Brain microvascular endothelial cell (primary cell): ENCODE measurements around the gene ANKHD1.

Experiments
- DNase-seq: peaks from one replicate; pipeline ENCODE4 v3.0.0-alpha.2; 2020
- H3K27ac ChIP-seq: fragments of 250-450 bp; sonication (Bioruptor Pico); 2 replicates; pipeline ENCODE4 v1.5.1; 2020; ENCODE audit warnings: mild to moderate bottlenecking, moderate library complexity
- H3K27me3 ChIP-seq: fragments of 250-450 bp; sonication (Bioruptor Pico); replicated peaks from 2 replicates; pipeline ENCODE4 v1.5.1; 2020; ENCODE audit warnings: mild to moderate bottlenecking
- H3K36me3 ChIP-seq: fragments of 250-450 bp; sonication (Bioruptor Pico); replicated peaks from 2 replicates; pipeline ENCODE4 v1.5.1; 2020; ENCODE audit warnings: mild to moderate bottlenecking
- H3K4me3 ChIP-seq: 2 replicates; pipeline ENCODE4 v1.5.1; 2011; ENCODE audit warnings: low read depth, mild to moderate bottlenecking, control low read depth, low read length, moderate library complexity
- CTCF ChIP-seq: IDR thresholded peaks from 2 replicates; pipeline ENCODE4 v1.5.1; 2011; ENCODE audit warnings: low read depth, mild to moderate bottlenecking, moderate library complexity, low read length, control low read depth, inconsistent platforms; ENCODE audit errors: missing control alignments
- in situ Hi-C: cut with HindIII; loops from 2 replicates; pipeline ENCODE4 v1.10.0; 2017; ENCODE audit warnings: low sequenced_read_pairs, low pct_ligation_motif_present

ANKHD1 gene

DNA sequence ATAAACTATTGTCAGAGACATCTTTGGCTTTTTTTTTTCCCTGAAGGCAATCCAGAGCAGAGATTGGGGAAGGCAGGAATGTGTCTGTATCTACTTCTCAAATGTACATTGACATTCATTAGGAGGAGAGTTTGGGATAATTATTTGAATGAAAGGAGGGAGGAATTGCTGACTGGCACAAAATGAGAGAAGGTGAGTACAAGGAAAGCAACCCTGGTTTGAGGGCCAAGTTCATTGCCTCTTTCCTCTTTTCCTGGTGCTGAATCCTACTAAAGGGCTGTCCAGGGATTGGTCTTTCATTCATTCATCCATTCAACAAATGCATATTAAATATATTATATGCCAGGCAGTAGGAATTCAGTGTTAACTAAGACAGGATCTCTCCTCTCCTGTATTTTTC lies 18.8 kb upstream of the ANKHD1 start:
- in situ Hi-C loops = no loop called here
- H3K27ac ChIP-seq = no peak overlapping the region
- no peaks in the 10 kb centered on the region for H3K27me3 ChIP-seq
- no peak for DNase-seq
- no peak overlapping the region for H3K4me3 ChIP-seq
- no peaks in the 10 kb centered on the region for H3K36me3 ChIP-seq
- no peak for TF ChIP-seq CTCF

GRCh38 chr5:140383300-140383699 lies 18.3 kb upstream of the ANKHD1 start:
- no peaks in the 10 kb centered on the region for H3K36me3 ChIP-seq
- no peak overlapping the region for H3K27ac ChIP-seq
- no peak for DNase-seq
- in situ Hi-C loops = no loop called here
- no peaks in the 10 kb centered on the region for H3K27me3 ChIP-seq
- H3K4me3 ChIP-seq = no peak overlapping the region
- TF ChIP-seq CTCF = no peak

GRCh38 chr5:140388052-140388451 lies 13.6 kb upstream of the ANKHD1 start:
- TF ChIP-seq CTCF = no peak
- H3K27me3 ChIP-seq = no peaks in the 10 kb centered on the region
- in situ Hi-C loops = no loop called here

GRCh38 chr5:140391312-140391711 lies 10.3 kb upstream of the ANKHD1 start:
- no peak overlapping the region for H3K4me3 ChIP-seq
- H3K36me3 ChIP-seq = no peaks in the 10 kb centered on the region
- H3K27me3 ChIP-seq = no peaks in the 10 kb centered on the region
- no peak overlapping the region for H3K27ac ChIP-seq
- in situ Hi-C loops = no loop called here
- TF ChIP-seq CTCF = no peak
- DNase-seq = no peak

More at GRCh38 chr5:140388052-140388451, 13.6 kb upstream of the ANKHD1 start:
- DNase-seq = no peak
- Histone ChIP-seq H3K36me3 (no peaks in the 10 kb centered on the region), H3K4me3 (no peak overlapping the region), H3K27ac (no peak overlapping the region)

DNA sequence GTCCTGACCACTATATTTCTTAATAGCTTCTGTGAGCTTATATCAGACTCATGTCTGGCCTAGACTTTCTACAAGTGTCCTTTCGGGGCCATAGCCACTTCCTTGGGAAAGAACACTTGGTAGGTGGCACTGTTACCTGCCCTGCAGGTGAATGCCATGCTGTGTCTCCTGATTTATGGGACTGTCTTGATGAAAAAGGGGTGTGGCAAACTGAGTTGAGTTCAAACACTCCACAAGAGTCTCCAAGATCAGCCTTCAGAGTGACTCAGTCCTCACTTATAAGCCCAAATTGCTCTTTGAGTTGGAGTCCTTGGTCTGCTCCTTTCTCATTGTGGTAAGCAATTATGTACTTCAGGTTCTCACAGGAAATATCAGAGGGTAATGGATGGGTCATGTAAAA lies 9.9 kb upstream of the ANKHD1 start:
- in situ Hi-C loops = no loop called here
- no peaks in the 10 kb centered on the region for H3K36me3 ChIP-seq
- no peak overlapping the region for H3K4me3 ChIP-seq
- H3K27ac ChIP-seq = no peak overlapping the region
- TF ChIP-seq CTCF = no peak
- DNase-seq = no peak
- H3K27me3 ChIP-seq = no peaks in the 10 kb centered on the region

DNA sequence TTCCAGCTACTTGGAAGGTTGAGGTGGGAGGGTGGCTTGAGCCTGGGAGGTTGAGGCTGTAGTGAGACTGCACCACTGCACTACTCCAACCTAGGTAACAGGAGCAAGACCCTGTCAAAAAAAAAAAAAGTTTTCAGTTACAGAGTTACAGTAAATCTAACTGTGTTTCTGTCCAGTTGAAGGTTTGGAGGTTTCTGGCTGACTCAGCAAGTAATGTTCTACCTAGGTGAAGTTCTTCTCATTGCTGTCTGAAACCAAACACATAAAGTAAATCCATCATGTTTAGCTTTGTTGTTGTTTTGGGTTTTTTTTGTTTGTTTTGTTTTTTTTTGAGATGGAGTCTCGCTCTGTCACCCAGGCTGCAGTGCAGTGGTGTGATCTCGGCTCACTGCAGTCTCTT lies 7.9 kb upstream of the ANKHD1 start:
- TF ChIP-seq CTCF = no peak
- DNase-seq = no peak
- Histone ChIP-seq H3K4me3 (no peak overlapping the region), H3K36me3 (no peaks in the 10 kb centered on the region), H3K27ac (no peak overlapping the region), H3K27me3 (no peaks in the 10 kb centered on the region)
- in situ Hi-C loops = no loop called here
